ENCODE measurements around the gene PKD2.

Gene PKD2

DNA sequence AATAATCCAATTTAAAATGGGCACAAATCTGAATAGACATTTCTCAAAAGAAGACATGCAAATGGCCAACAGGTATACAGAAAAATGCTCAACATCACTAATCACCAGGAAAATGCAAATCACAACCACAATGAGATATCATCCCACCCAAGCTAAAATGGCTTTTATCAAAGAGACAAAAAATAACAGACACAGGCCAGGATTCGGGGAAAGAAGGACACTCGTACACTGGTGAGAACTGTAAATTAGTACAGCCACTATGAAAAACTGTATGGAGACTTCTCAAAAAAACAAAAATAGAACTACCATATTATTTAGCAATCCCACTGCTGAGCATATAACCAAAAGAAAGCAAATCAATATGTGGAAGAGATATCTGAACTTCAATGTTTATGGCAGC is 23.4 kb upstream of the PKD2 start (continued):
- TF ChIP-seq, protein P1, sequence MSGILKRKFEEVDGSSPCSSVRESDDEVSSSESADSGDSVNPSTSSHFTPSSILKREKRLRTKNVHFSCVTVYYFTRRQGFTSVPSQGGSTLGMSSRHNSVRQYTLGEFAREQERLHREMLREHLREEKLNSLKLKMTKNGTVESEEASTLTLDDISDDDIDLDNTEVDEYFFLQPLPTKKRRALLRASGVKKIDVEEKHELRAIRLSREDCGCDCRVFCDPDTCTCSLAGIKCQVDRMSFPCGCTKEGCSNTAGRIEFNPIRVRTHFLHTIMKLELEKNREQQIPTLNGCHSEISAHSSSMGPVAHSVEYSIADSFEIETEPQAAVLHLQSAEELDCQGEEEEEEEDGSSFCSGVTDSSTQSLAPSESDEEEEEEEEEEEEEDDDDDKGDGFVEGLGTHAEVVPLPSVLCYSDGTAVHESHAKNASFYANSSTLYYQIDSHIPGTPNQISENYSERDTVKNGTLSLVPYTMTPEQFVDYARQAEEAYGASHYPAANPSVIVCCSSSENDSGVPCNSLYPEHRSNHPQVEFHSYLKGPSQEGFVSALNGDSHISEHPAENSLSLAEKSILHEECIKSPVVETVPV (CRISPR knock-in tag; IDR thresholded peaks at IDR 0.05), result no peak
- TF ChIP-seq PPARA (CRISPR knock-in tag; IDR thresholded peaks at IDR 0.05; ENCODE audit: borderline replicate concordance) (no peak), ZC3H10 (CRISPR knock-in tag; IDR thresholded peaks at IDR 0.05) (no peak)
- TF ChIP-seq, protein P2, sequence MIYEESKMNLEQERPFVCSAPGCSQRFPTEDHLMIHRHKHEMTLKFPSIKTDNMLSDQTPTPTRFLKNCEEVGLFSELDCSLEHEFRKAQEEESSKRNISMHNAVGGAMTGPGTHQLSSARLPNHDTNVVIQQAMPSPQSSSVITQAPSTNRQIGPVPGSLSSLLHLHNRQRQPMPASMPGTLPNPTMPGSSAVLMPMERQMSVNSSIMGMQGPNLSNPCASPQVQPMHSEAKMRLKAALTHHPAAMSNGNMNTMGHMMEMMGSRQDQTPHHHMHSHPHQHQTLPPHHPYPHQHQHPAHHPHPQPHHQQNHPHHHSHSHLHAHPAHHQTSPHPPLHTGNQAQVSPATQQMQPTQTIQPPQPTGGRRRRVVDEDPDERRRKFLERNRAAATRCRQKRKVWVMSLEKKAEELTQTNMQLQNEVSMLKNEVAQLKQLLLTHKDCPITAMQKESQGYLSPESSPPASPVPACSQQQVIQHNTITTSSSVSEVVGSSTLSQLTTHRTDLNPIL (CRISPR knock-in tag; IDR thresholded peaks at IDR 0.05; ENCODE audit: low read depth), result no peak

DNA sequence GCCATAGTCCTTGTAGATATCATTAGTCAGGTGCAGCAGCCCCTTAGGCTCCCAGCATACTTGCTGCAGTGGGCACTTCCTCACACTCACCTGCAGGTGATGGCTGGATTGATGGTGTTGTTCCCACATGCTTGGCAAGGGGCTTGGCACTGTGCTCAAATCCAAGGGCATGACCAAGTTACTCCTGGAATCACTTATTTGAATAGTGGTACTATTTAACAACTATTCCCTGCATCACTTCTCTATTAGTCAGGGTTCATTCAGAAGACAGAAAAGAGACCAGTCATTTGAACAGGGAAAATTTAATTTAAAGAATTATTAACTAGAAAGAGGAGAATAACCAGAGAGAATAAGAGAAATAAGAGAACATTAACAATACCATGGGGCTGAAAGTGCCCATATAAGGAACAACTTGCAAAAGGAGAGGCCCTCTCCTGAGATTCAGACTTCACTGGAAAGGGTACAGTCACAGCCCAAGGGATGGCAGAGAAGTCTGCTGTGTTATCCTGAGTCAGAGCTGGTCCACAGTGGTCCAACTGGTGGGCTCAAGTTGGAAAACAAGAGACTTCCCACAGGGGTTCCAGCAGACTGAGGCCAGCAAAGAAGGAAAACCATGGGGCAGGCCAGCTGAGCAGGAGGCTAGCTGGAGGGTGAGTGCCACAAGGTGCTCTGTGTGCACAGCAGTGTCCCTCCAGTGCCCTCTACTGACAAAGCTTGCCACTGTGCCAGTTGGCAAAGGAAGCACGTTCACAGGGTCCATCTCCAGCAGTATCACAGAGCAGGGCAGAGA is 22.1 kb upstream of the PKD2 start:
- TF ChIP-seq, protein P2 (CRISPR knock-in tag; IDR thresholded peaks at IDR 0.05; ENCODE audit: low read depth), result no peak
- TF ChIP-seq, protein P3, sequence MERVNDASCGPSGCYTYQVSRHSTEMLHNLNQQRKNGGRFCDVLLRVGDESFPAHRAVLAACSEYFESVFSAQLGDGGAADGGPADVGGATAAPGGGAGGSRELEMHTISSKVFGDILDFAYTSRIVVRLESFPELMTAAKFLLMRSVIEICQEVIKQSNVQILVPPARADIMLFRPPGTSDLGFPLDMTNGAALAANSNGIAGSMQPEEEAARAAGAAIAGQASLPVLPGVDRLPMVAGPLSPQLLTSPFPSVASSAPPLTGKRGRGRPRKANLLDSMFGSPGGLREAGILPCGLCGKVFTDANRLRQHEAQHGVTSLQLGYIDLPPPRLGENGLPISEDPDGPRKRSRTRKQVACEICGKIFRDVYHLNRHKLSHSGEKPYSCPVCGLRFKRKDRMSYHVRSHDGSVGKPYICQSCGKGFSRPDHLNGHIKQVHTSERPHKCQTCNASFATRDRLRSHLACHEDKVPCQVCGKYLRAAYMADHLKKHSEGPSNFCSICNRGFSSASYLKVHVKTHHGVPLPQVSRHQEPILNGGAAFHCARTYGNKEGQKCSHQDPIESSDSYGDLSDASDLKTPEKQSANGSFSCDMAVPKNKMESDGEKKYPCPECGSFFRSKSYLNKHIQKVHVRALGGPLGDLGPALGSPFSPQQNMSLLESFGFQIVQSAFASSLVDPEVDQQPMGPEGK (CRISPR knock-in tag; IDR thresholded peaks at IDR 0.05; ENCODE audit: borderline replicate concordance), result no peak
- no peak for TF ChIP-seq ZFP30 (CRISPR knock-in tag; IDR thresholded peaks at IDR 0.05)
- no peak for TF ChIP-seq ZNF8 (CRISPR knock-in tag; IDR thresholded peaks at IDR 0.05)
- TF ChIP-seq BACH2 (CRISPR knock-in tag; IDR thresholded peaks at IDR 0.05; ENCODE audit: borderline replicate concordance), result no peak
- ATAC-seq, result peak; percentile 100

DNA sequence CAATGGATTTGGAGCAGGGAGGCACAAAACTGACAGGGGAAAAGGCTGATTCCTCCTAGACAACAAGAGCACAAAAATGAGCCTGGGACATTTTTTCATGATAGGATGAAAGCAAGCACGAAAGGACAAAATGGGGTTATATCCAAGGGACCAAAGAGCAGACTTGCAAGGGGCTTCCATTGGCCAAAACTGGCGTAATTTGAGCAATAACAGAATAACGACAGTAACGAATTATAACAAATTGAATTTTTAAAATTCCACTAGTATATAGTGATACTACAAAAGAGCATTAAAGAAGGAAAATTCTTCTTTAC is 21.6 kb upstream of the PKD2 start:
- TF ChIP-seq TCF4 (CRISPR knock-in tag; IDR thresholded peaks at IDR 0.05; ENCODE audit: borderline replicate concordance), result no peak
- TF ChIP-seq ZFP3 (CRISPR knock-in tag; IDR thresholded peaks at IDR 0.05), result no peak
- TF ChIP-seq ZNF8 (CRISPR knock-in tag; IDR thresholded peaks at IDR 0.05), result no peak
- TF ChIP-seq ARNTL (CRISPR knock-in tag; IDR thresholded peaks at IDR 0.05; ENCODE audit: borderline replicate concordance, low read depth), result no peak
- ATAC-seq, result no peak

DNA sequence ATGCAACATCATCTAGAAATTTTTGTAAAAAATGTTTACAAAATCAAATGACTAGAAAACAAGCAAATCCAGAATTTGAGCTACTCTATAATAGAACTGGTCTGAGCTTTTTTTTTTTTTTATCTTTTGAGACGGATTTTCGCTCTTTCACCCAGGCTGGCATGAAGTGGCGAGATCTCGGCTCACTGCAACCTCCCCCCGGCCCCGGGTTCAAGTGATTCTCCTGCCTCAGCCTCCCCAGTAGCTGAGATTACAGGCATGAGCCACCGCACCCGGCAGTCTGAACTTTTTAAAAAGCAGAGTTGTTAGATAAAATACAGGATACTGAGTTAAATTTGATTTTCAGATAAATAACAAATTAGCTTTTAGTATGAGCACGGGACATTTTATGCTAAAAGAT is 20.9 kb upstream of the PKD2 start:
- ATAC-seq, result no peak
- no peak for TF ChIP-seq ZNF70 (CRISPR knock-in tag; IDR thresholded peaks at IDR 0.05)
- TF ChIP-seq TCF4 (CRISPR knock-in tag; IDR thresholded peaks at IDR 0.05; ENCODE audit: borderline replicate concordance), result no peak
- TF ChIP-seq, protein P4, sequence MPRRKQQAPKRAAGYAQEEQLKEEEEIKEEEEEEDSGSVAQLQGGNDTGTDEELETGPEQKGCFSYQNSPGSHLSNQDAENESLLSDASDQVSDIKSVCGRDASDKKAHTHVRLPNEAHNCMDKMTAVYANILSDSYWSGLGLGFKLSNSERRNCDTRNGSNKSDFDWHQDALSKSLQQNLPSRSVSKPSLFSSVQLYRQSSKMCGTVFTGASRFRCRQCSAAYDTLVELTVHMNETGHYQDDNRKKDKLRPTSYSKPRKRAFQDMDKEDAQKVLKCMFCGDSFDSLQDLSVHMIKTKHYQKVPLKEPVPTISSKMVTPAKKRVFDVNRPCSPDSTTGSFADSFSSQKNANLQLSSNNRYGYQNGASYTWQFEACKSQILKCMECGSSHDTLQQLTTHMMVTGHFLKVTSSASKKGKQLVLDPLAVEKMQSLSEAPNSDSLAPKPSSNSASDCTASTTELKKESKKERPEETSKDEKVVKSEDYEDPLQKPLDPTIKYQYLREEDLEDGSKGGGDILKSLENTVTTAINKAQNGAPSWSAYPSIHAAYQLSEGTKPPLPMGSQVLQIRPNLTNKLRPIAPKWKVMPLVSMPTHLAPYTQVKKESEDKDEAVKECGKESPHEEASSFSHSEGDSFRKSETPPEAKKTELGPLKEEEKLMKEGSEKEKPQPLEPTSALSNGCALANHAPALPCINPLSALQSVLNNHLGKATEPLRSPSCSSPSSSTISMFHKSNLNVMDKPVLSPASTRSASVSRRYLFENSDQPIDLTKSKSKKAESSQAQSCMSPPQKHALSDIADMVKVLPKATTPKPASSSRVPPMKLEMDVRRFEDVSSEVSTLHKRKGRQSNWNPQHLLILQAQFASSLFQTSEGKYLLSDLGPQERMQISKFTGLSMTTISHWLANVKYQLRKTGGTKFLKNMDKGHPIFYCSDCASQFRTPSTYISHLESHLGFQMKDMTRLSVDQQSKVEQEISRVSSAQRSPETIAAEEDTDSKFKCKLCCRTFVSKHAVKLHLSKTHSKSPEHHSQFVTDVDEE (CRISPR knock-in tag; IDR thresholded peaks at IDR 0.05), result no peak
- TF ChIP-seq, protein P1 (CRISPR knock-in tag; IDR thresholded peaks at IDR 0.05), result no peak
- TF ChIP-seq ZFP3 (CRISPR knock-in tag; IDR thresholded peaks at IDR 0.05), result no peak
- TF ChIP-seq ZNF8 (CRISPR knock-in tag; IDR thresholded peaks at IDR 0.05), result no peak
- TF ChIP-seq, protein P3 (CRISPR knock-in tag; IDR thresholded peaks at IDR 0.05; ENCODE audit: borderline replicate concordance), result no peak
- TF ChIP-seq ARNTL (CRISPR knock-in tag; IDR thresholded peaks at IDR 0.05; ENCODE audit: borderline replicate concordance, low read depth), result no peak
- TF ChIP-seq PPARA (CRISPR knock-in tag; IDR thresholded peaks at IDR 0.05; ENCODE audit: borderline replicate concordance), result no peak
- no peak for TF ChIP-seq ZNF565 (CRISPR knock-in tag; conservative IDR thresholded peaks at IDR 0.05; ENCODE audit: low read depth)
